Hematopoietic multipotent progenitor cell (in vitro differentiated cells): Measurements from ENCODE around the gene PPP4R1. TPM values are rescaled to one million over a fixed set of nuclear protein-coding genes. Genes with fewer than 3 reads are reported as not detected.
A peak's percentile ranks its signal among the peaks of the same experiment; 100 is the strongest.
"Not testable (repeated sequence)": the region's sequence is repeated elsewhere in the genome, so short reads cannot be mapped to it uniquely, and the experiment has no call there.

Experiments
- DNase-seq, 3 donors: peaks; one replicate each; pipeline ENCODE4 v3.0.0-alpha.2; 2011 to 2015; ENCODE audit warnings: low read depth in 2 of 3, low spot score in 2 of 3
- total RNA-seq: library from RNA; depleted of rRNA; stranded (reverse); fragments of >200 nt; gene quantifications from one replicate; pipeline ENCODE4 v1.2.3, GENCODE V29; 2012

PPP4R1 gene
- total RNA-seq, 1 donor: 73.5 TPM

DNA sequence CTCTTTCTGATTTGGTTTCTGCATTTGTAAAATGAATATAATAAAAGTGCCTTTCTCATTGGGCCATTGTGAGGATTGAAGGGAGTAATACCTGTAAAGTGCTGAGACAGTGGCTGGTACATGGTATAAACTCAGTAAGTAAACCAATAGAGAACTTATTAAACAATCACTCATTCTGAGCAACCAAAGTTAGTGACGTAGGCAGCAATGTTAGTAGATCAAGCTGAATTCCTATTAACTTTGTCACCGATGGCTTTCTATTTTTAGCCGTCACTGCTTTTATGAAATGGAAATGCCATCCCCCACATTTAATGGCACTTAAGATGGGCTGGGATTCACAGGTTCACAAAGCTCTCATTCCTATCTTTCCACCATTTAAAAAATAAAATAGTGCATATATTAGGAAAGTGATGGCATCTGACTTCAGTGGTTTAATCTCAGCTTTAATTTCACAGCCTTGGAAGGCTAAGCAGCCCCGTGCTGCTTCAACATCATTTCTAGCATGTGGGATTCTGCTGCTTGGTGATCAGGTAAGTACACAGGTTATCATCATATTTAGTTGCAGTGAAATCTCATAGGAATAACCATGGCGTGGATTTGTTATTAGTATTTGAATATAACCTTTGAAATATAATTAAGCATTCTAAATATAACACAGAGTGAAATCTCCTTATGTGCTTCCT, 17.6 kb upstream of the PPP4R1 start:
- DNase-seq: no peak

- no peak for DNase-seq
These were observed 16.1 kb upstream of the PPP4R1 start for GRCh38 chr18:9630444-9630843.

DNA sequence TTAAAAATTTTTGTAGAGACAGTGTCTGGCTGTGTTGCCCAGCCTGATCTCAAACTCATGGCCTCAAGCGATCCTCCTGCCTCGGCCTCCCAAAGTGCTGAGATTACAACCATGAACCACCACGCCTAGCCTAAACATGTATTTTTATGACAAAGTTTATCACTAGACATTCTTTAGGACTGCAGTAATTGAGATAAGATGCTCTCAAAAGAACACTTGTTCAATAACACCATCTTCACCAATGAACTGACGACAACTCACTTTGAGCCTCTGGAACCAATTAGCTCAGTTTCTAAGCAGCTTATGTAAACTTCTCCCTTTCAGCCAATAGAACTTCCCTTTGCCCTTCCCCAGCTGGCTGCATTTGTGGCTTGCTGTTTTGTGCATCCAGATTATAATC, 15.3 kb upstream of the PPP4R1 start:
- DNase-seq: peak in 1 of 3 donors; percentile 50

DNA sequence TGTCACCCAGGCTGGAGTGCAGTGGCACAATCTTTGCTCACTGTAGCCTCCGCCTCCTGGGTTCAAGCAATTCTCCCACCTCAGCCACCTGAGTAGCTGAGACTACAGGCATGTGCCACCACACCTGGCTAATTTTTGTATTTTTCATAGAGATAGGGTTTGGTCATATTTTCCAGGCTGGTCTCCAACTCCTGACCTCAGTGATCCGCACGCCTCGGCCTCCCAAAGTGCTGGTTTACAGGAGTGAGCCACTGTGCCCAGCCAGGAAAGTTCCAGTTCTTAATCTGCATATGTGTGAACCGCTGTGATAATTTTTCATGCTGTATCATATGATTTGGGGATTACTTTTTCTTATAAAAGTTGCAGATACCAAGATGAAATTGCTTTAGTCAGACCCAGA, 14.6 kb upstream of the PPP4R1 start:
- no peak for DNase-seq

DNA sequence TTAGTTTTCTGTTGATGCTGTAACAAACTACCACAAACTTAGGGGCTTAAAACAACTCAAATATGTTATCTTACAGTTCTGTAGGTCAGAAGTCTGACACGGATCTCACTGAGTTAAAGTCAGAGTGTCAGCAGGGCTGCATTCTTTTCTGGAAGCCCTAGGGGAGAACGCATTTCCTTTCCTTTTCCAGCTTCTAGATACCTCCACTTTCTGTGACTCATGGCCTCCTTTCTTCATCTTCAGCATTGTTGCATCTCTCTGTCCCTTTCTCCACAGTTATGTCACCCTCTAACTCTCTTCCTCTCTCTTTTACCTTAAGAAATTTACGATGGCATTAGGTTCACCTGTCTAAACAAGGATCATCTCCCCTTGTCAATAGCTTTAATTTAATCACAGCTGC, 13.3 kb upstream of the PPP4R1 start:
- no peak for DNase-seq

GRCh38 chr18:9619990-9620389, 5.6 kb upstream of the PPP4R1 start:
- no peak for DNase-seq

GRCh38 chr18:9619545-9619944, 5.2 kb upstream of the PPP4R1 start:
- peak in 2 of 3 donors; percentile 35 to 48 for DNase-seq

GRCh38 chr18:9619056-9619455, 4.7 kb upstream of the PPP4R1 start:
- DNase-seq: no peak

GRCh38 chr18:9617006-9617542, 2.7 kb upstream of the PPP4R1 start:
- peak in 1 of 3 donors; percentile 32 for DNase-seq

DNA sequence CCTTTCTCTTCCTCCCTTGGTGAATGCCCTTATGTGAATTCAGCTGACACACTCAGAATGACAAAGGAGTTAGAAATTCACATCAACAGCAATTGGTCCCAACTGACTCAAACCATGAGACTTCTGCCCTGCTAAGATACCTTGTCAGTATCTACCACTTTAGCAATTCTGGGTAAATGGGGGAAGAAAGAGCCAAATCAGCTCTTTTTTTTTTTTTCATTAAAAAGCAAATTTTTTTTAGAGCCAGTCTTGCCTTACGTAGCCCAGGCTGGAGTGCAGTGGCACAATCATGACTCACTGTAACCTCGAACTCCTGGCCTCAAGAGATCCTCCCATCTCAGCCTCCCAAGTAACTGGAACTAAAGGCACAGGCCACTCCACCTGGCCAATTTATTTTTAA, 1.7 kb upstream of the PPP4R1 start:
- DNase-seq: no peak

- no peak for DNase-seq
These were observed 980 bp upstream of the PPP4R1 start for GRCh38 chr18:9615280-9615797.

DNA sequence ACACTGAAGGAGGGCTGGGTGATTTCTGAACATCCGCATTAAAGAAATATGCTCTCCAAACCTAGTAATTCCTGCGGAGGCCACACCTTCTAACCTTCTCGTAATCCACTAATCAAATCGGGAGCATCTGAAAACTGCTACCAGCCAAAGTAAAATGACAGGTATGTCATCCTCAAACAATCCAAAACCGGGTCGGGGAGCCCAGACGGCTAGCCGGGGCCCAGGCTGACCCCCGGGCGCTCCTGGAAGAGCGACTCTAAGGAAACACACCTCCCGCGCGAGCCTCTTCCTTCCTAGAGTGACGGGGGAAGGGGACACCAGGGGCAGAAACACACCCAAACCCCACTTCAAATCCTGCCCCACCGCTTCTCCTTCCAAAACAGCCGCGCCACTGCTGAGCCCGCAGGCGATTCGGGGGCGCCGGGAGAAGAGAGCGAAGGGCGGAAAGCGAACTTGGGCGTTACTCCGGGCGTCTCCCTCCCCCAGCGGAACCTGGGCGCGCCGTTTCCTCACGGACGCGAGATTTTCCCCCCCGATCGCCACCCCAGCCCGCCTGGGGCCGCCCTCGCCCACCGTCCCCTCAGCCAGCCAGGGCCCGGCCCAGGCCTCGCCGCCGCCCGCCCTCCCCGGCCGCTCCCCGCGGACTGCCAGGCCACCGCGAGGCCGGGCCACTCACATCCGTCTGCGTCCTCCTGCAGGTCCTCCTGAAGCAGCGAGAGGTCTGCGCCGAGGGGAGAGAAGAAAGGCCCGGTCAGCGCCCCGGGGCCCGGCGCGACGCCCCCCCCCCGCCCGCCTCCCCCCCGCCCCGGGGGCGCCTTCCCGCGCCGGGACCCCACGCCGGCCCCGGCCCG, 584 bp downstream of the PPP4R1 start:
- peak in 2 of 3 donors; percentile 68 to 71 for DNase-seq

DNA sequence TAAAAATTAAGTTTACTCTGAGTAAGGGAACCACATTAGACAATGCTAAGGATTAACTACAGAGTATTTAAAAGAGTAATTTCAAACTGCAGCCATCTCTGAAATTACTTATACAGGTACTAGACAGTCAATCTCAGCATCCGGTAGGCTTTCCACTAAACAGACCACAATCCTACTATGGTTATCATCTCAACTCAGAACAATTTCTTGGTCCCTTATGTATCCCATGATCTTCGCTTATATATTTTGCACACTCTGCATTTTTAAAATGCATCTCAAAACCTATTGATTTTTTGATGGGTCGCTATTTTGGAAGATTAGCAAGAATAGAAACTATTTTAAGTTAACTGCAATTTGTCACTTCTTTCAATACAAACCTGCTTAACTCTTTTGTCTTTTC, 1.4 kb downstream of the PPP4R1 start:
- DNase-seq: no peak

- peak in 2 of 3 donors; percentile 37 to 57 for DNase-seq
These were observed 2.0 kb downstream of the PPP4R1 start for GRCh38 chr18:9612215-9612830.

DNA sequence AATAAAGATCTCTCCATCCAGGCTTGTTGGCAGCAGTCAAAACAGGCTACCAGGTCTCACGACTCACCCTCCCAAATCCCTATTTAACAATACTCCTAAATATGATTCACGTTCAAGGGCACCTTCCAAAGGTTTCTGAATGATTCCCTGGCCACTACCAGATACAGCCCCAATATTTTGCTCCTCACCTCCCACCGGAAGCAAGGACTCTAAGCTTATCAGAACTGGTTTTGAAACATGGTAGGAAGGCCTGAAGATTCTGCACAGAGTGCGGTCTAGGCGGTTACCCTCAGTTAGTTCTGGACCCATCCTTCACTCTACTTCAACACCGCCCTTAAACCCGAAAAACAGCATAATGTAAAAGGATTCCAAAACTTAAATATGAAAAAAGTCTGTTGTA, 5.2 kb downstream of the PPP4R1 start:
- no peak for DNase-seq

DNA sequence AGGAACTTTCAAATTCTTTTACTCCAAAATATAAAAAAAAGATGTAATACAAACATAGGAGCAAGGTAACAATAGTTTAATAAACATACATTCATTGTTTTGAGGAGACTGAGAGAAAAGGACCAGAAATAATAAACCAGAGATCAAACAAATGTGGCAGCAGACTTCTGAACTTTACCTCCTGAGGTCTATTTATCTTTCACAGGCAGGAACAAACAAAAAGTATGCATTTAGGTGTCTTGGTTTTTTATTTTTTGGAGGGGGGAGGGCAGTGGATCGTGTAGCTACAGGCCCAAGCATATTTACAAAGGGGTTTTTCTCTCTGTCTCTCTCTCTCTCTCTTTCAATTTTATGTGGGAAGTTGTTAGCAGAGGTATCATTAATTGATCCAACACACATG, 5.6 kb downstream of the PPP4R1 start:
- DNase-seq: no peak

- no peak for DNase-seq
These were observed 6.1 kb downstream of the PPP4R1 start for GRCh38 chr18:9608298-9608697.

- DNase-seq: not testable (repeated sequence)
These were observed 7.2 kb downstream of the PPP4R1 start for GRCh38 chr18:9607111-9607510.

DNA sequence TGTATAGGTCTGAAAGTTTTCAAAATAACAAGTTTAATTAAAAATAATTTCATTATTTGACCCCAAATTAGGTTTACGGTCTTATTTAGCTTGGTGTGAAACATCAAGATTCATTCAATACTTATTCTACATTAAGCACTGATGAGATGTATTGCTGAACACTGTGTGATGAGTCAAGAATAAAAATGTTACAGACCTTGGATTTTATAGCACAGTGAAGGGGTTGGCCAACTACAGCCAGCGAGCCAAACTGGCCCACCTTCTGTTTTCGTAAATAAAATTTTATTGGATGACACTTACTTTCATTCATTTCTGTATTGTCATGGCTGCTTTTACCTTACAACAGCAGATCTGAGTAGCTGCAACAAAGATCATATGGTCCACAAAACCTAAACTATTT, 8.3 kb downstream of the PPP4R1 start:
- DNase-seq: no peak

GRCh38 chr18:9604348-9604747, 10.0 kb downstream of the PPP4R1 start:
- no peak for DNase-seq

- no peak for DNase-seq
These were observed 15.0 kb downstream of the PPP4R1 start for GRCh38 chr18:9599328-9599727.
